Uterus (tissue), 4 donors: ENCODE results near the gene CHIA. TPM values are rescaled to one million over a fixed set of nuclear protein-coding genes. Genes with fewer than 3 reads are reported as not detected.

Experiments
- DNase-seq, 2 donors: peaks; one replicate each; pipeline ENCODE4 v3.0.0-alpha.2; 2019 to 2020
- H3K27ac ChIP-seq, 2 donors: fragments of 200-600 bp; sonication (generic); 1 replicate in 1 of 2; 2 replicates in 1 of 2; pipeline ENCODE4 v1.5.1; 2016 to 2018
- H3K27me3 ChIP-seq, 2 donors: fragments of 200-600 bp; sonication (generic); one replicate each; pipeline ENCODE4 v1.5.1; 2018 to 2019; ENCODE audit warnings: control low read depth in 1 of 2
- H3K36me3 ChIP-seq, 2 donors: fragments of 200-600 bp; sonication (generic); one replicate each; pipeline ENCODE4 v1.5.1; 2019; ENCODE audit warnings: control low read depth in 1 of 2
- H3K4me1 ChIP-seq, 2 donors: fragments of 200-600 bp; sonication (generic); one replicate each; pipeline ENCODE4 v1.5.1; 2018 to 2019; ENCODE audit warnings: control low read depth in 1 of 2
- H3K4me3 ChIP-seq, 2 donors: fragments of 200-600 bp; sonication (generic); 1 replicate in 1 of 2; 2 replicates in 1 of 2; pipeline ENCODE4 v1.5.1; 2018 to 2019; ENCODE audit warnings: mild to moderate bottlenecking in 1 of 2
- H3K9me3 ChIP-seq, 2 donors: fragments of 200-600 bp; sonication (generic); one replicate each; pipeline ENCODE4 v1.5.1; 2019; ENCODE audit warnings: control low read depth in 1 of 2
- CTCF ChIP-seq, 4 experiments: fragments of 200-600 bp in 2 of 4; fragments of 450-650 bp in 2 of 4; sonication (generic) in 2 of 4; IDR thresholded peaks; one replicate each; pipeline ENCODE4 v1.5.1; 2016 to 2019; ENCODE audit warnings: antibody characterized with exemption in 4 of 4, mild to moderate bottlenecking in 2 of 4, moderate library complexity in 1 of 4
- POLR2A ChIP-seq, 2 donors: fragments of 450-650 bp; IDR thresholded peaks; one replicate each; pipeline ENCODE4 v1.6.1; 2016; ENCODE audit warnings: antibody characterized with exemption in 2 of 2, mild to moderate bottlenecking in 1 of 2, moderate library complexity in 1 of 2
- intact Hi-C: fragments of 100-400 bp; cut with DNase I; formaldehyde crosslinking; loops from one replicate; pipeline ENCODE4 v1.15.1; 2023; ENCODE audit warnings: low total_unique reads
- small RNA-seq: library from RNA; depleted of rRNA; stranded (forward); fragments of <200 nt; gene quantifications from one replicate; pipeline ENCODE3, GENCODE V24; 2016
- total RNA-seq, 4 donors: library from RNA; depleted of rRNA in 3 of 4; stranded (reverse); fragments of >200 nt in 3 of 4; gene quantifications; one replicate each; pipeline versions ENCODE4 v1.1.0 to v1.2.4, GENCODE V29; 2014 to 2023
- donor health status: DM: yes; HTN: yes; CAD: no.

CHIA gene
- total RNA-seq, 4 donors from 2014 or later = 0.14 TPM; not detected in 3

GRCh38 chr1:111361761-111362160, 71.1 kb downstream of the CHIA start:
- H3K4me3 ChIP-seq = no peak overlapping the region
- no peaks in the 10 kb centered on the region for H3K27me3 ChIP-seq
- no peaks in the 10 kb centered on the region for H3K4me1 ChIP-seq
- DNase-seq = no peak
- no peaks in the 10 kb centered on the region for H3K9me3 ChIP-seq
- intact Hi-C loops = no loop called here
- TF ChIP-seq CTCF (IDR thresholded peaks at IDR 0.05) (no peak), POLR2A (IDR thresholded peaks at IDR 0.05) (no peak)
- H3K36me3 ChIP-seq = no peaks in the 10 kb centered on the region
- no peak overlapping the region for H3K27ac ChIP-seq

GRCh38 chr1:111364690-111365089, 74.0 kb downstream of the CHIA start:
- Histone ChIP-seq H3K9me3 (no peaks in the 10 kb centered on the region), H3K4me1 (no peaks in the 10 kb centered on the region), H3K4me3 (no peak overlapping the region), H3K27me3 (no peaks in the 10 kb centered on the region), H3K36me3 (no peaks in the 10 kb centered on the region), H3K27ac (no peak overlapping the region)
- no peak for DNase-seq
- TF ChIP-seq POLR2A (IDR thresholded peaks at IDR 0.05) (no peak), CTCF (IDR thresholded peaks at IDR 0.05) (no peak)
- intact Hi-C loops = no loop called here

- Histone ChIP-seq H3K9me3 (no peaks in the 10 kb centered on the region), H3K4me3 (no peak overlapping the region), H3K4me1 (no peaks in the 10 kb centered on the region), H3K27ac (no peak overlapping the region), H3K27me3 (no peaks in the 10 kb centered on the region), H3K36me3 (no peaks in the 10 kb centered on the region)
- TF ChIP-seq CTCF (IDR thresholded peaks at IDR 0.05) (no peak), POLR2A (IDR thresholded peaks at IDR 0.05) (no peak)
- DNase-seq = no peak
- intact Hi-C loops = no loop called here
Observed at GRCh38 chr1:111366256-111366655, 75.6 kb downstream of the CHIA start.

GRCh38 chr1:111369177-111369576, 78.5 kb downstream of the CHIA start:
- no peaks in the 10 kb centered on the region for H3K9me3 ChIP-seq
- intact Hi-C loops = no loop called here
- no peak for DNase-seq
- TF ChIP-seq POLR2A (IDR thresholded peaks at IDR 0.05) (no peak), CTCF (IDR thresholded peaks at IDR 0.05) (no peak)
- no peak overlapping the region for H3K27ac ChIP-seq
- H3K36me3 ChIP-seq = no peaks in the 10 kb centered on the region
- no peaks in the 10 kb centered on the region for H3K4me1 ChIP-seq
- no peak overlapping the region for H3K4me3 ChIP-seq
- H3K27me3 ChIP-seq = no peaks in the 10 kb centered on the region

- Histone ChIP-seq H3K27me3 (no peaks in the 10 kb centered on the region), H3K4me1 (no peaks in the 10 kb centered on the region), H3K27ac (no peak overlapping the region), H3K4me3 (no peak overlapping the region), H3K36me3 (no peaks in the 10 kb centered on the region), H3K9me3 (no peaks in the 10 kb centered on the region)
- intact Hi-C loops = no loop called here
- no peak for DNase-seq
- TF ChIP-seq CTCF (IDR thresholded peaks at IDR 0.05) (no peak), POLR2A (IDR thresholded peaks at IDR 0.05) (no peak)
Observed at GRCh38 chr1:111369645-111370044, 79.0 kb downstream of the CHIA start.

Small RNA genes lying within 50 kb of the gene (small RNA-seq; reads per million reads assigned to genes)
- gene AL356387.2 = not detected

Other genes with a start within 250 kb of the CHIA start
- 10 to 100 TPM in 3 of 4 donors, 1 to 10 TPM in 1; 8.8 to 39.9 (median 27.6) TPM for gene DRAM2, start 150.8 kb upstream of the CHIA start, total RNA-seq
- 10 to 100 TPM; 12.6 to 82.3 (median 35.8) TPM for gene CEPT1, start 150.6 kb upstream of the CHIA start, total RNA-seq
- 10 to 100 TPM in 1 of 4 donors, 1 to 10 TPM in 3; 2.3 to 25.9 (median 8.0) TPM for gene DENND2D, start 90.2 kb upstream of the CHIA start, total RNA-seq
- gene CHI3L2, start 63.1 kb upstream of the CHIA start, total RNA-seq = under 1 TPM in 2 of 4 donors, not detected in 2; 0.69 to 0.77 TPM
- 10 to 100 TPM in 1 of 4 donors, 1 to 10 TPM in 2, not detected in 1; 1.3 to 12.4 (median 7.3) TPM for gene OVGP1, start 136.9 kb downstream of the CHIA start, total RNA-seq
- 10 to 100 TPM in 2 of 4 donors, 1 to 10 TPM in 1, under 1 TPM in 1; 0.59 to 31.0 (median 17.1) TPM for gene WDR77, start 158.4 kb downstream of the CHIA start, total RNA-seq
- gene ATP5PB, start 158.6 kb downstream of the CHIA start, total RNA-seq = 100 to 1,000 TPM; 151 to 184 (median 161) TPM
- 10 to 100 TPM in 2 of 4 donors, 1 to 10 TPM in 2; 1.1 to 16.8 (median 10.3) TPM for gene C1orf162, start 183.1 kb downstream of the CHIA start, total RNA-seq
- gene ADORA3, start 212.8 kb downstream of the CHIA start, total RNA-seq = 10 to 100 TPM in 1 of 4 donors, 1 to 10 TPM in 1, under 1 TPM in 2; 0.59 to 13.6 (median 1.7) TPM
- 1 to 10 TPM in 1 of 4 donors, under 1 TPM in 1, not detected in 2; 0.95 to 7.1 TPM for gene TMIGD3, start 212.8 kb downstream of the CHIA start, total RNA-seq